Hepatocyte (in vitro differentiated cells): ENCODE results near the gene SPAG16.
"Not testable (repeated sequence)": the region's sequence is repeated elsewhere in the genome, so short reads cannot be mapped to it uniquely, and the experiment has no call there.

Experiments used
- EZH2 ChIP-seq: fragments of 200-600 bp; sonication (generic); IDR thresholded peaks from 2 replicates; pipeline ENCODE4 v1.6.1; 2016; ENCODE audit warnings: antibody characterized with exemption, mild to moderate bottlenecking, borderline replicate concordance
- TF ChIP-seq, protein P1 (sequence below): fragments of 200-600 bp; sonication (generic); IDR thresholded peaks from 2 replicates; pipeline ENCODE4 v1.5.1; 2016; ENCODE audit warnings: antibody characterized with exemption, mild to moderate bottlenecking; ENCODE audit not compliant: poor library complexity

DNA sequence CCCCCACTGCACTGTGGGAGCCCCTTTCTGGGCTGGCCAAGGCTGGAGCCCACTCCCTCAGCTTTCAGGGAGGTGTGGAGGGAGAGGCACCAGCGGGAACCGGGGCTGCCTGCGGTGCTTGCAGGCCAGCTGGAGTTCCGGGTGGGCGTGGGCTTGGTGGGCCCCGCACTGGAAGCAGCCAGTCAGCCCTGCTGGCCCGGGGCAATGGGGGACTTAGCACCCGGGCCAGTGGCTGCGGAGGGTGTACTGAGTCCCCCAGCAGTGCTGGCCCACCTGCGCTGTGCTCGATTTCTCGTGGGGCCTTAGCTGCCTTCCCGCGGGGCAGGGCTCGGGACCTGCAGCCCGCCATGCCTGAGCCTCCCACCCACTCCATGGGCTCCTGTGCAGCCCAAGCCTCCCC lies 434.1 kb downstream of the SPAG16 start:
- TF ChIP-seq EZH2: not testable (repeated sequence)
- TF ChIP-seq, protein P1, sequence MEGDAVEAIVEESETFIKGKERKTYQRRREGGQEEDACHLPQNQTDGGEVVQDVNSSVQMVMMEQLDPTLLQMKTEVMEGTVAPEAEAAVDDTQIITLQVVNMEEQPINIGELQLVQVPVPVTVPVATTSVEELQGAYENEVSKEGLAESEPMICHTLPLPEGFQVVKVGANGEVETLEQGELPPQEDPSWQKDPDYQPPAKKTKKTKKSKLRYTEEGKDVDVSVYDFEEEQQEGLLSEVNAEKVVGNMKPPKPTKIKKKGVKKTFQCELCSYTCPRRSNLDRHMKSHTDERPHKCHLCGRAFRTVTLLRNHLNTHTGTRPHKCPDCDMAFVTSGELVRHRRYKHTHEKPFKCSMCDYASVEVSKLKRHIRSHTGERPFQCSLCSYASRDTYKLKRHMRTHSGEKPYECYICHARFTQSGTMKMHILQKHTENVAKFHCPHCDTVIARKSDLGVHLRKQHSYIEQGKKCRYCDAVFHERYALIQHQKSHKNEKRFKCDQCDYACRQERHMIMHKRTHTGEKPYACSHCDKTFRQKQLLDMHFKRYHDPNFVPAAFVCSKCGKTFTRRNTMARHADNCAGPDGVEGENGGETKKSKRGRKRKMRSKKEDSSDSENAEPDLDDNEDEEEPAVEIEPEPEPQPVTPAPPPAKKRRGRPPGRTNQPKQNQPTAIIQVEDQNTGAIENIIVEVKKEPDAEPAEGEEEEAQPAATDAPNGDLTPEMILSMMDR: not testable (repeated sequence)
